Gastrocnemius medialis (tissue), 4 donors: ENCODE results near the gene NBEA.

Experiments used
- POLR2A ChIP-seq, 2 donors: fragments of 450-650 bp; IDR thresholded peaks; one replicate each; pipeline ENCODE4 v1.6.1; 2017; ENCODE audit warnings: antibody characterized with exemption in 2 of 2, mild to moderate bottlenecking in 2 of 2, moderate library complexity in 2 of 2
- TF ChIP-seq, protein P1 (sequence below), 5 experiments: fragments of 450-650 bp in 3 of 5; fragments of 200-600 bp in 2 of 5; sonication (generic) in 2 of 5; IDR thresholded peaks in 4 of 5; conservative IDR thresholded peaks in 1 of 5; 1 replicate in 4 of 5; 2 replicates in 1 of 5; pipeline ENCODE4 v1.5.1; 2016 to 2019; ENCODE audit warnings: antibody characterized with exemption in 5 of 5, mild to moderate bottlenecking in 3 of 5, moderate library complexity in 3 of 5

DNA sequence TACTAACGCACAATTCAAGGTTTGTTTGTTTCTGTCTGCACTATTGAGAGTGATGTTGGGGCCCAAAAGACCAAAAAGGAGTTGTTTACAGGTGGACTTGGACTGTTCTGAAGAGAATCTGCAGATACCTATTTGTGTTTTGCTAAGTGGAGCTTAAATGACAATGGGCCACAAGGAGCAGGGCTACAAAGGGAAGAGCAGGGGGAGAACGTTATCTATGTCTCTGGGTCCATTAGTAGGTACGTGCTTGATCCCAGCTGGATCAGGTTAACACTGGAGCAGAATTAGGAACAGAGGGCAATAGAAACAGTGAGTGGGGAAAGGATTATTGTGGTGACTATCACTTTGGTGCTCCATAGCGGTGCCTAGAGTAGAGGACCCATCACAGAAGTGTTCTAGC is 22.5 kb downstream of the NBEA start:
- TF ChIP-seq, protein P1, sequence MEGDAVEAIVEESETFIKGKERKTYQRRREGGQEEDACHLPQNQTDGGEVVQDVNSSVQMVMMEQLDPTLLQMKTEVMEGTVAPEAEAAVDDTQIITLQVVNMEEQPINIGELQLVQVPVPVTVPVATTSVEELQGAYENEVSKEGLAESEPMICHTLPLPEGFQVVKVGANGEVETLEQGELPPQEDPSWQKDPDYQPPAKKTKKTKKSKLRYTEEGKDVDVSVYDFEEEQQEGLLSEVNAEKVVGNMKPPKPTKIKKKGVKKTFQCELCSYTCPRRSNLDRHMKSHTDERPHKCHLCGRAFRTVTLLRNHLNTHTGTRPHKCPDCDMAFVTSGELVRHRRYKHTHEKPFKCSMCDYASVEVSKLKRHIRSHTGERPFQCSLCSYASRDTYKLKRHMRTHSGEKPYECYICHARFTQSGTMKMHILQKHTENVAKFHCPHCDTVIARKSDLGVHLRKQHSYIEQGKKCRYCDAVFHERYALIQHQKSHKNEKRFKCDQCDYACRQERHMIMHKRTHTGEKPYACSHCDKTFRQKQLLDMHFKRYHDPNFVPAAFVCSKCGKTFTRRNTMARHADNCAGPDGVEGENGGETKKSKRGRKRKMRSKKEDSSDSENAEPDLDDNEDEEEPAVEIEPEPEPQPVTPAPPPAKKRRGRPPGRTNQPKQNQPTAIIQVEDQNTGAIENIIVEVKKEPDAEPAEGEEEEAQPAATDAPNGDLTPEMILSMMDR (IDR thresholded peaks at IDR 0.05 in 4 of 5, conservative IDR thresholded peaks at IDR 0.05 in 1 of 5) = no peak
- TF ChIP-seq POLR2A (IDR thresholded peaks at IDR 0.05) = no peak
